ENCODE data around the gene GPR151.

GPR151 gene

DNA sequence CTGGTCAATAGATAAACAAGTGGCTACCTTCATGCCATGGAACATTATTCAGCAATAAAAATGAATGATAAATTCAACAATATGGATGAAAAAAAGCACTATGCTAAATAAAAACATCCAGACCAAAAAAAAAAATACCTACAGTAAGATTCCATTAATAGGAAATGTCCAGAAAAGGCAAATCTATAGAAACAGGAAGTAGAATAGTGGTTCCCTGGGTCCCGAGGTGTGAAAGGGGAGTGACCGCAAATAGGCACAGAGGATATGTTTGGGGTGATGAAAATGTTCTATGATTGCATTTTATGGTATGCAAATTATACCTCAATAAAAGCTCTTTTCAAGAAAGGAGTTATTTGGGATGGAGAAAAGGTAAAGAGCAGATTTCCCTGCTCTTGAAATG lies 3.6 kb upstream of the GPR151 start:
- no peak for DNase-seq

DNA sequence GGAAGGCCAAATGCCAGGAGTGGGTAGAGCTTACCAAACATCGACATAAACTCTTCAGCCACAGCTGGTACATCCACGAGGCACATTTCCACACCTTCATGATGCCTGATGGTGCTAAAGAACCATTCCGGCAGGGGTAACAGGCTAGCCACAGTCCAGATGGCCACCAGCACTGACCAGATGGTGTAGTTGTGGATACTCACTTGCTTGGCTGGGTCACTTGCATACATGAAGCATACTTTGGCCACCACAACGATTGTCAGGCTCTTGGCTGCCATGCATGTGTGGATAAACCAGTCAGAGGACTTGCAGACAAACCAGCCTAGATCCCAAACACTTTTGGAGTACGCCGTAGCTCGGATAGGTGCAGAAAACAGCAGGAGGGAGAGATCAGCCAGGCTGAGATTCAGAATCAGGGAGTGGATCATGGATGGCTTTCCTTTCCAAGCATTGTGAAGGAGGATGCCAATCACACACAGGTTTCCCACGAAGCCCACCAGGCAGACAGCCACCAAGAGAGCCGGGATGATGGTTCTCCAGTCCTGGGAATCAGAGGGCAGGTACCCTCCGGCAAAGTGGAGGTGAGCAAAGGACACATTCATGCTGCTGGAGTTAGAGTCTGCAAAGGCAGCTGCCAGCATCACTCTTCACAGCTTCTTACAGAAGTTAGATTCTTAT lies 378 bp downstream of the GPR151 start:
- DNase-seq = no peak

DNA sequence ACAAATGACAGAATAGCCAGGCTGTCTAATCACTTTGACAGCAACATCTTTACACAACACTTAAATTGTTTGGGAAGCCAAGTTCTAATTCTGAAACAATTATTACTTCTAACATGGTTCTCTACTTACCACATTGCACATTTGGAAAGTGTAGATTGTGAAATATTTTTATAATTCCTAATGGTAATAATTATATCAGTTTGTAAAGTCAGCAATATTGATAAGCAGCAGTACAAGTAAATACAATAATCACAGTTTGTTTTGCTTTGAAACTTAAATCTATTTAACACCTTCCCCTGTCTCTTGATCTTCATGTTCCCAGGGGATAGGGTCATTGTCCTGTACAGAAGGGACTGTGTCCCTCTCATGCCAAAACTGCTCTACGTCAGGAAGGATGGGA lies 1.4 kb downstream of the GPR151 start:
- no peak for DNase-seq

DNA sequence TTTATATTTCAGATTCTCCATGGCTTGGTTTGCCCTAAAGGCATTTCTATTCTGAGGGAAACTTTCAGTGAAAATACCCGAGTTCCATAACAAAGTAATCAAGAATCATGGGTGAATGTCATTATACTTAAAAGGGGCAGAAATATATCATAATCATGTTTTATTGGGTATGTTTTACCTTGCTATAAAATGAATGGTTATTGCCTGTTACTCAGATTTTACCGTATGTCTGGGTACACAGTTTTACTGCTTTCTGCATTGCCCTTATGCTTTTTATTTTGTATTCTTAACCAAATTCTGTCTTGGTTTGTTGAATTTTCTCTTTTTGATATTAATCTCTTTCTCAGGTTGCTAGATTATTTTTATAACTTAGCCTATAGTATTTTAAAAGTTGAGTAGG lies 2.5 kb downstream of the GPR151 start:
- DNase-seq = no peak

DNA sequence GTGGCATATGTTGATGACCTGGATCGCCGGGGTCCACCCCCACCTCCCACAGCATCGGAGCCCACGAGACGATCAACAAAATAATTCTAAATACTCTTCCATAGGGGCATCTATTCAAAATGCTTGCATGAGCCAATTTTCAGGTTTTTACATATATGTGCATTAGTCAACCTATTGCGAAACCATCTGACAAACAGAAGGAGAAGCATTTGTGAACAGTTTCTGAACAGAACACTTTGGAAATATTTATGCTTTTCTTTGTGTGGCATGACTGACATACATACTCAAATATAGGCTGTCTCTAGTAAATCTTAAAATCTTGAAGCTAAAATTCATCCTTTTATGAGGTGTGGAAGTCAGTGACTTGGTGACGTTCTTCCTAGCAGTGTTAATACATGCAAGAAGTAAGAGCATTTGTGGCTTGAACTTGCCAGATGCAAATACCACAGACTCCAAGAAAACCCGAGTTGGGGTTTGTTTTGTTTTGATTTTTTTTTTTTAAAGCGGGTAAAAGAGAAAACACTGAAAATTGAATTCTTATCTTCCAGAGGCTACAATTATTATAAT lies 5.3 kb downstream of the GPR151 start:
- DNase-seq = no peak

DNA sequence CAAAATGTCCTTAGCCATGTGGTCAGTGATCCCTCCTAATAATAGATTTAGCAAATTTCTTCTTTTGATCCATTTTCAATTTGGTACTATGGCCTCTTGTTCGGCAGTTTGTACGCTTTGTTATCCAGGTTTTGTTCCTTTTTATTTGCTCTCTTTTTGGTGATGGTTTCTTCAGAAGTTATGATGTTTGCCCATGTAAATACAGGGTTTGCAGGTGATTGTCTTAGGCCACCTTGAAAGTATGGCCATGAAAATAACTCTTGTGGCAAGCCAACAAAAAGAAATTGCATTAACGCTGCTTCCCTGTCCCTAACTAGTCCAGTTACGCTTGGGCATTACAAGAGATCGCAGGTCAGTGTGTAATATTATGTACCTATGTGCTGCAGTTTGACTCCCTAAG lies 8.6 kb downstream of the GPR151 start:
- no peak for DNase-seq

DNA sequence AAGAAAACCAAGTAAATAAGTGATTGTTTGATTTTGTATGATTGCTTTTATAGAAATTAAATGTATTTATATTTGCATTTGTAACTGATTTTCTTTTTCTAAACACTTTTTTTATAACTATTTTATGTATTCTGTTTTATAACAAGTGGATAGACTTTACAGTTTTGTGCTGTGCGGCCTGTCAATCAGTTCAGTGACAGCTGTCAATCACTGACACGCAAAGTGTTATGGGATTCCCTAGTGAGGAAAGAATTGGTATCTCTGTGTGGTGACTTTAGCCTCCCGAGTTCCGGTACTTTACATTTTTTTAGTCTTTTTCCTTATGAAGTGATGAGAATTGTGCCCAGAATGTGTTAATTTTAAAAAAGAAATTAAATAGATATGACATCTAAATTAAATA lies 16.3 kb downstream of the GPR151 start:
- DNase-seq = no peak

DNA sequence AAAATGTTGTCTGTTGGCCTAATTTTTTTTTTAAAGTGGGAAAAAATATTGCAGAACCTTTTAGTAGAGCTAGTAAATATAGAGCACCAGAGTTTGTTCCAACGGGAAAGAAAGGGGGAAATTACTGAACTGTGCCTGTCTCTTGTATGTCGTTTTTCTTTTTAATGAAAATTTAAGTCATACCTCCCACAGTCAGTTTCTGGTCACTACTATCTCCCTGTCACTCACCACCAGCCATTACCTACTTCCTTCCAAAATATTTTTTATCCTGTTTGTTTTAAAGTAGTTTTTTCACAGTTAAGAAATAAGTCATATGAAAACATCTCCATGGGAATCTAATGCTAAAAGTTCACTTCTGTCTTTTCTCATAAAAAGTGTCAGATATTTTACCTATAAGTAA lies 21.3 kb downstream of the GPR151 start:
- DNase-seq = no peak

DNA sequence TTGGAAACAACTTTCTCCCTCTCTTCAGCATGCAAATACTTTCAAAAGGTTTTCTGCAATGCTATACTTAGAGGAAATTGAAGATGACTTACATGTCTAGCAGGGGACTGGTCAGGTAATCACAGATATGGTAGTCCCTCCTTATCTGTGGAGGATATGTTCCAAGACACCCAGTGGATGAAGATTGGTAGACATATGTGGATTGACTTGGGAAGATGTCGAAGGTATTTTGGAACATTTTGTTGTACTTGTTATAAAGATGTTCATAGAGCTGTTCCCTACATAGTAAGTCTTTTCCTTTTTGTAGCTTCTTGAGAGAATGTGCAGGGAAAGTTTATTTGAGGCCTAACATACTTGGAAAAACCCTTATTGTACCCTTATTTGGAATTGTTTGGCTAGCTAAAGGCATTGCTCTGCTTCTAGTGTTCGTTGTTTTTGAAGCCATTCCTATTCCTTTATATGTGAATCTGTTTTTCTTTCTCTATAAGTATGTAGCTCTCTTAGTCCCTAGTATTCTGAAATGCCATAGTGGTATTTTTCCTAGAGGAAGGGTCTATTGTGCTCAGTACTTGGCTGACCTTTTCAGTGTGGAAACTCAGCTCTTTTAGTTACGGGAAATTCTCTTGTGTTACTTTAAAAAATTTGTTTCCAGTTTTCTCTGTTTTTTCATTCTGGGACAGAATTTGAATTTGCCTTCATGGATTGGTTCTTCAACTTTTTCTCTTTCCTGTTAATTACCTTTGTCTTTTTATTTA lies 25.7 kb downstream of the GPR151 start:
- DNase-seq = no peak

DNA sequence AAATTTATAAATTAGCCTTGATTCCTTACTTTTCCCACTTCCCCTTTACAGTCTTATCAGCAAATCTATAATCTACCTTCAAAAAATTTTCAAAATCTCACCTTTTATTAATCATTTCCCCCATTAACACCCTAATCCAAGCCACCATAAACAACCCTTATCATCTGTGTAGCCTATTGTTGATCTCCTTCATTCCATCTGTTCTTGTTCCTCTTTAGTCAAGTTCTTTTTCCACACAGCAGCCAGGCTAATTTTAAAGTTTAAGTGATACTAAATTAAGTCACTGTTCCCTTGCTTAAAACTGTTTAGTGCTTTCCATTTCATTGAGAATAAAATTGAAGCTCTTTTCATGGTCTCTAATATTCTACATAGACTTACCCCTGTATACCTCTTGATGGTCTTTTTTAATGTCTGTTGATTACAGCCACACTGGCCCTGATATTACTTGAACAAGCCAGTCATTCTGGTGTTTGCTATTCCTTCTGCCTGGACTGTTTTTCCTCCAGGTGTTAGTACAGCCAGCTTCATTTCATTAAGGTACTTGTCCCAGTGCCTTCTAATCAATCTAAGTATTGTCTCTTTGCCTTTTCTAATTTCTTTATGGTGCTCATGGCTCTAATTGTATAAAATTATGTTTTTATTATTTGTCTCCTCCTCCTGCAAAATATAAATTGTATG lies 31.1 kb downstream of the GPR151 start:
- DNase-seq = no peak

DNA sequence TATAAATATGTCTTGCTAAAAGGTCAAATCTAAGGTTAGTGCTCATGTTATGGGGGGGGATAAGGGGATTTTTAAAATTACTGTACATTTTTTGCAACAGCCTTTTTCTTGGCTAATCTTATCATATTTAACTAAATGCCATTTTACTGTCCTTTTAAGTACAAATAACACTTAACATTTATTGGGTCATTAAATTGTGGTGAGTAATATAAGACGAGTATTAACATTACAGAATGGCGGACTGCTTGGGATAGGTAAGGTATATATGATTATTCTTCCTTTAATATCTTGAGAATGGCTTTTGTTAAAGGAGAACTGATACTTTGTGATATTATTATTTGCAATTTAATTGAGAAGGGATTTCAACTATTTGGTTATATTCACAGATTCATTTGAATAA lies 33.2 kb downstream of the GPR151 start:
- DNase-seq = no peak

DNA sequence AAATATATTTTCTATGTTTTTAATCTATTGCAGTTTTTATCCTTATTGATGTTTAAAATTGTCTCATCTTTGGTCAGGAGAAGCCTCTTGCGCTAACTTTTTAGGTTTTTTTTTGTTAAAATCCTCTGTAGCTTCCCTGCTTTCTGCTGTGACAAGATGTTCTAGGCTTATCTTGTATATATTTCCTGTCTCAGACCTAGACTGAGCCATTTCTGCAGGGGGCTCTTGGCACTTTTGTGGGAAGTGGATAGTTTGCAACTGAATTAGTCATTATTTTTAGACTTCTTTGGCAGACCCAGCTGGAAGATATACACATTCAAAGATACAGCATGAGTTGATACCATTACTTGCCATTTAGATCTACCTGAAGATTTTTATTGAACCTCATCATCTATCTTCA lies 40.1 kb downstream of the GPR151 start:
- no peak for DNase-seq

DNA sequence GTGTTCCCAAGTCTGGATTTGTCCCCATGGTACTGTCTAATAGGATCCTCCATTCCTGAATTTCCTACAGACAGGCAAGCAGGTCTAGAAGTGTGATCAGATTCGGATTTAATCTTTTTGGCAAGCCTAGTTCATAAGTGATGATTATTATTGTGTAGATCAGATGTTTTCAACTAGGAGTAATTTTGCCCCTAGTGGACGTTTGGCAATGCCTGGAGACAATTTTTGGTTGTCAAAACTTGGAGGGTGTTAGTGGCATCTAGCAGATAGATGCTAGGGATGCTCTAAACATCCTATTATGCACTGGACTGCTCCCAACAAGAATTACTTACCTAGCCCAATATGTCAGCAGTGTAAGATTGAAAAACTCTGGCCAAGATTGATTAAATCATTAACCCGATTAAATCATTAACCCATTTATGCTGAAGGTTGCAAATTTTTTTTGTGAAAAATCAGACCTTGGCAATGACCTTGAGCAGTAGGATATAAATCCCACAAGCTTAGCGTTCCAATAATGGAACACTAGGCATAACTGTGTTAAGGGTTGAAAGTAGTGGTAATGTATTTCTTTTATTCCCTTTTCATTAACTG lies 40.7 kb downstream of the GPR151 start:
- no peak for DNase-seq

DNA sequence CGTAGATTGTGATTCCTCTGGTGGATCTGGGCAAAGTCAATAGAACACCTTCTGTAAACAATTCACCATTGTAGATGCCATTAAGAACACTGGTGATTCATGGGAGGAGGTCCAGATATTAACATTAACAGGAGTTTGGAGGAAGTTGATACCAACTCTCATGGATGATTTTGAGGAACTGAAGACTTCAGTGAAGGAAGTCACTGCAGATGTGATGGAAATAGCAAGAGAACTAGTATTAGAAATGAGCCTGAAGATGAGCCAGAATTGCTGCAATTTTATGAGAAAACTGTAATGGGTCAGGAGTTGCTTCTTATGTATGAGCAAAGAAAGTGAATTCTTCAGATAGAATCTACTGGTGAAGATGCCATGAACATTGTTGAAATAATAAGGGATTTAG lies 41.9 kb downstream of the GPR151 start:
- no peak for DNase-seq

DNA sequence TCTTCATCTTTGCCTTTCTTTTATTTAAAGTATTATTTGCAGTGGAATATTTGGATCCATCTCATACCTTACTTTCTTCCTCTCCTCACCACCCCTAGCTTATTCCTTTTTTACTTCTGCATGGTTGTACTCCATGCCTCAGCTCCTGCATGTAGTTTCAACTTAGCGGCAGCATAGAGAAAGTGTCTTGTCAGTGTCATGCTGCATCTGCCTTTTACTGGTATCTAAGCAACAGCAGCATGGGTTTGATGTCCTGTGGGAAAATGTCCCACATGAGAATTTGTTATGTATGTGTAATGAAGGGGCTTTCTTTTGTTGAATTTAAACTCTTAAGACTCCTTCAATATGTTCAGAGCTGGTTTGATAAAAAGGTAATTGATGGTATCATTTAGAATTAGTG lies 48.2 kb downstream of the GPR151 start:
- no peak for DNase-seq

DNA sequence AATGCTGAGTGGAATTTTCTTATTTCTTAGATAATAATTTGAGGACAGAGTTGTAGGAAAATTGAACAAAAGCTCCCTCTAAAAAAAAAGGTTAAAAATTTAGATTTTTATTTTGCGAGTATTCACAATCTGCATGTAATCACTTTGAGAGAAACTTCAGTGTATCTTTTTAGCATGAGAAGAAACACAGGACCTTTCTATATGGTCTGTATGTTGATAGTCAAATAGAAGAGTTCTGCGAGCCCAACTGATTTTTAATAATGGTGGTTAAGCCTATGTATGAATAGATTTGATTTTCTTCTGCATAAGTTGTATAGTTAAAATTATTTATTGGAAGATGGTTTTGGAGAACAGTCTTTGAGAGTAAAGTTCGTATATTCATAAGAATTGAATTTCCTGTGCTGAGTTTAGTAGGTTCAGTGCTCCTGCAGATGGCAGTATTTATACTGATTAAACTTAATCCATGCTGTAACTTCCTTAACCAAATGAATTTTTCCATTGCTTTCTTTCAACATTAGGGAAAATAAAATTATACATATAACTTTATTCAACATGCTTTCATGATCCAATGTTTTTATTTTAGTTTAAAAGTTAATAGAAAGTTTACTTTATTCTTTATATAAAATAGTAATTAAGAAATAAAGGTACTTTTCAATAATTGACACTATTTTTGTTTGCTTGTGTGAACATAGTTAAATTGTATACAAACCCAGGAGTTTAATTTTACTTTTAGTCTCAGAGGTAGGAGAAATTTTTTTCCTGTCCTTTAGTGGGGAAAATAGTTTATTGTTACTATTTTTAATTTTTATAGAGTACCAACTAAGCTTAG lies 49.3 kb downstream of the GPR151 start:
- DNase-seq = no peak

DNA sequence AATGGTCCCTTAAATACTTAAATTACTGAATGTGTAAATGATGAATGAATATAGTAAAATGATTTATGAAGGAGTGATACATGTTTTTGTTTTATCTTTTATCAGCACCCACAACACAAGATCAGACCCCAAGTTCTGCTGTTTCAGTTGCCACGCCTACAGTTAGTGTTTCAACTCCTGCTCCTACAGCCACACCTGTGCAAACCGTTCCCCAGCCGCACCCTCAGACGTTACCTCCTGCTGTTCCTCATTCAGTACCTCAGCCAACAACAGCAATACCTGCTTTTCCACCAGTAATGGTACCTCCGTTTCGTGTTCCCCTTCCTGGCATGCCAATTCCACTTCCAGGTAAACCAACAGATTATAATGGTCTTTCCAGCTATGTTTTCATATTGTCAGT lies 52.5 kb downstream of the GPR151 start:
- no peak for DNase-seq

Measured in stimulated activated naive CD4-positive, alpha-beta T cell (primary cell).